GM18951 (cell line): Measurements from ENCODE around the gene GCNT2.

Experiments used
- POLR2A ChIP-seq: IDR thresholded peaks from 4 replicates; pipeline ENCODE4 v1.6.1; 2011; ENCODE audit warnings: mild to moderate bottlenecking; ENCODE audit not compliant: insufficient read length, insufficient read depth; ENCODE audit errors: extremely low read depth
- in situ Hi-C: fragments of 300-500 bp; cut with MboI; formaldehyde crosslinking; loops from one replicate; pipeline ENCODE4 v1.12.0; 2022; ENCODE audit warnings: low sequenced_read_pairs, mixed read lengths, inconsistent platforms; ENCODE audit not compliant: unreplicated experiment

The GCNT2 gene

DNA sequence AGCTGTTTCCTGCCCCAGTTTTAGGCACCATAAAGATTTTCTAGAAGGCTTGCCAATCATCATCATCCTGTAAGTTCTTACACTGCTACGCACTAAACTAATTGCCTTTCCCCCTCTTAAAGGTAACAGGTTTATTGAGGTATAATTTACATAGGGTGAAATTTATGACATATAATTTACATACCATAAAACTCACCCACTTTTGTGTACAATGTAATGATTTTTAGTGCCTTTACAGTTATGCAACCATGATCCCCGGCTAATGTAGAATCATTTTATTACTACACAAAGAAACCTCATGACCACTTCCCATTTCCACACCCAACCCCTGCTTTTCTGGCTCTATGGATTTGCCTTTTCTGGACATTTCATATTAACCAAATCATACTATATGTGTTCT lies 21.1 kb downstream of the GCNT2 start:
- in situ Hi-C loops = no loop called here
- no peak for TF ChIP-seq POLR2A

DNA sequence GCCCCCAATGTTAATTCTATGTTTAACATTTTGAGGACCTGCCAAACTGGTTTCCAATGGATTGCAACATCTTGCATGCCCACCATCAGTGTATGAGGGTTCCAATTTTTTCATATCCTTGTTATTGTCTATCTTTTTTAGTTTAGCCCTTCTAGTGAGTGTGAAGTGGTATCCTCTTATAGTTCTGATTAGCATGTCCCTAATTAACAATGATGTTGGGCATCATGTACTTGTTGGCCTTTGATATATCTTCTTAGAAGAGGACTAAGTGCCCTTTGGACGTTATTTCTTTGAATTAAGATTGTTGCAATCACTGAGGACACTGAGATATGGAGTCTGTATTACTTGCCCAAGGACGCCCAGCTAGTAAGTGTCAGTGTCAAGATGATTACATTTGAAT lies 22.3 kb downstream of the GCNT2 start:
- no peak for TF ChIP-seq POLR2A
- in situ Hi-C loops = no loop called here

DNA sequence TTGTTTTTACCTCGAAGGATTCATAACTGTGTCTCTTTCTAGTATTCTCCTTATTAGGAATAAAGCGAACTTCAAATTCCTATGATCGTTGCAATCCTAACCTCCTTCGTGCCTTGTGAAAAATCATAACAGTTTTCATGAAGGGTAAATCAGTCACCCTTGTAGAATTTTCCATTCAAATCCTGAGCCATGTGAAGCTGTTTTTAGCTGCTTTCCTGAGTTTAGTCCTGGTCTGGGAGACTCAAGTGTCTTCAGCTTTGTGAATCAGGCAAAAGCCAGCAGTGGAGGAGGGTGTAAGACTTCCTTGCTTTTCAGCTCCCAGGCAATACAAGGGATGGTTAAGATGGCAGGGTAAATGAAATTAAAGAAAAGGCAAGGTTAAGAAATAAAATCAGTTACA lies 24.3 kb downstream of the GCNT2 start:
- in situ Hi-C loops = no loop called here
- no peak for TF ChIP-seq POLR2A

DNA sequence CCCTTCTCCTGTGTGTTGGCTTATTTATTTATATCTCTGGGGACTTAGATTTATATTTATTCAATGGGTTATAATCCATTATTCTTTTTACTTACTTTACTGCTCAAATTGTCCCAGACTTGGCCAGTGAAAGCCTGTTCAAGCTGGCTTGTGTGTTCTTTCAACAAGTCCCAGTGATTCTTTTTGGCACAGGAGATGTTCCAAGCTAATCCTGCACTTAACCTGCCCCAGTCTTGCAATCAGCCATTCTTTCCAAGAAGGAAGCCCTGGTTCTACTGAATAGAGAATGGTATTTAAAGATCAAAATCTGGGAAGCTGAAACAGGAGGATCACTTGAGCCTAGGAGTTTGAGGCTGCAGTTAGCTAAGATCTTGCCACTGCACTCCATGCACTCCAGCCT lies 26.7 kb downstream of the GCNT2 start:
- in situ Hi-C loops = no loop called here
- TF ChIP-seq POLR2A = no peak

DNA sequence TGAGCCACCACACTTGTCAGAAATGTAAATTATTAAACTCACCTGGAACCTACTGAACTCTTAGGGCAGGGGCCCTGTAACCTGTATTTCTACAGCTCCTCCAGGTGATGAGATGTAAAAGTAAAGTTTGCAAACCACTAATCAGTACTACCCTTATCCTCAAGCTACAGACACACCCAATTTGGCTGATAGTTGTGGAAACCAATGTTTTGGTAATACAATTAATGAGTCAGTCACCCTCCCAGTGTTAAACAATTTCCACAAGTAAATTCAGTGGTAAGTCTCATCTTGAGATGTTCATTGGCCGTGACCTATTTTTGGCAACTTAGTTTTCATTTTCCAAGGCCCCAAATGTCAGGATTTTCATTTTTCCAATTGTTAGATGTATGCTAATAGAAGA lies 29.6 kb downstream of the GCNT2 start:
- no peak for TF ChIP-seq POLR2A
- in situ Hi-C loops = no loop called here

DNA sequence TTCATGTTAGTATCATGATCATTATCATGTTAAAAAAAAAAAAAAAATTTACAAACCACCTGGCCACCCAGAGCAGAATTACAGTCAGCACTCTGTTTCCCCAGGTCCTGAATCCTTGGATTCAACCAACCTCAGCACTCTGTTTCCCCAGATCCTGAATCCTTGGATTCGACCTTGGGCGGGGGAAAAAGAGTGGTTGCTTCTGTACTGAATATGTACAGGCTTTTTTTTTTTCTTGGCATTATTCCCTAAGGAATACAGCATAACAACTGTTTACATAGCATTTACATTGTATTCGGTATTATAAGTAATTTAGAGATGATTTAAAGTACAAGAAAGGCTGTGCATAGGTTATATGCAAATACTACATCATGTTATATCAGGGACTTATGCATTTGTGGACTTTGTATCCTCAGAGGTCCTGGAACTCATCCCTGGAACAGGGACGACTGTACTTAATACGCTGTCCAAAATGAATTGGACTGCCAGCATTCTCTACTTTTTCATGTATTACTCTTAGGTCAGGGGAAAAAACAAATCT lies 31.2 kb downstream of the GCNT2 start:
- TF ChIP-seq POLR2A = no peak
- in situ Hi-C loops = no loop called here

DNA sequence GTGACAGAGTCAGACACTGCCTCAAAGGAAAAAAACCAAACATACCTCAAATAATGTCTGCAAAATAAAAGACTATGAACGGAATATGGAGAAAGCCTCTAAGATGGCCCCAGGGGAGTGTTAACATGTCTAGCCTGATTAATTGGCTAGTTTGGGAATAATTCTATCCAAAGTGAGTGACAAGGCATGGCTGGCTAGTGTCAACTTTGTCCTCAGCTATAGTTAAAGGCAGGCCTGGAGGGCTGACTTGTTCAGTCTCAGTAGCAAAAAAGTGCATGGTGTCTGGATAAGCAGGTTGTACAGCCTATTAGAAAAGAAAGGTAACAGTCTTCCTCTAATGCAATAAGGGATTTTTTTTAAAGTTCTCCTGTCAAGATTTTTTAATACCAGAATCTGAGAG lies 32.7 kb downstream of the GCNT2 start:
- in situ Hi-C loops = no loop called here
- no peak for TF ChIP-seq POLR2A

DNA sequence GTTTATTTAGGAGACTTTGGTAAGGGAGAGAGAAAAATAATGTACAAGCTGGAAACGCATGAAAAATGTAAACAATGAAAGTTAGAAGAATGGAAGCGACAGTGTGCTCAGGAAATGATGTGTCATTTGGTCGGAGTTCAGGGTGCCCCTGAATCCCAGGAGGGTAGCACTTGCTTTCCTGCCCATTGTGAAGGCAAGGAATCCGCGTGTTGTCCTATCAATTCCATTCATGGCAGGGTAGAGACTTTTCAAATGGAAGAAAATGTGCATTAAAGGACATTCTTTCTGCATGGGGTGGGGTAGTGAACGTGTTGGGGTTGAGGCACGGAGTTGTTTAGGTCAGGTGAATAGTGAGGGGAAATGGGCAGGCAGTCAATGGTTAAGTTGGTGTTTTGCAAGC lies 33.7 kb downstream of the GCNT2 start:
- no peak for TF ChIP-seq POLR2A
- in situ Hi-C loops = no loop called here

DNA sequence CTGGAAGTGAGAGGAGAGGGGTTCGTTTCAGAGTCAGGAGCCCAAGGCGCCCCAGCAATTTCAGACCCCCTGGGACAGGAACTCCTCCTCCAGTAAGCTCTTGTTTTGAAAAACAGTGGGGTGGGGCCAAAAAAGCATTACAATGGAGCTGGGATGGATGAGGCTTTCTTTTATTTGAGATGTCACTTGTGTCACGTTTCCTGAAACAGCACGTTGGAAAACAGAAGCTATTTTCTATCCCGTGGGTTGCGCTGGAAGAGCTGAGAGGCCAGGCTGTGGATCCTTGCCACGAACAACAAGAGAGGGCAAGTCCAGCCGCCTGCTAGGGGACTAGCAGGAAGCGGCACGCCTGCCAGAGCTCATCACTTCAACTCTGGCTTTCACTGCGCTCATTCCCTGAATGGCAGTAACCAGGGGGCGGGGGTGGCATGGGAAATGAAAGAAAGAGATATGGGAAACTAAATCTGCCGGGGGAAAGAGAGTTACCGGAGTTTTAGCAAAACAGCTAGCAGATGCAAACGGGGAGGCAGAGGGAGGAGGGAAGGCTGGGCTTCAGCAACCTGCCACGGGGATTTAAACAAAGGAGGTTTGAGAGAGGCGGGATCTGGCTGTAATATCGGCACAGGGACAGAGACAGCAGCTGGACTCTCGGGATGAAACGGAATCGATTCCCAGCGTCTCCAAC lies 34.6 kb downstream of the GCNT2 start:
- in situ Hi-C loops = no loop called here
- no peak for TF ChIP-seq POLR2A

DNA sequence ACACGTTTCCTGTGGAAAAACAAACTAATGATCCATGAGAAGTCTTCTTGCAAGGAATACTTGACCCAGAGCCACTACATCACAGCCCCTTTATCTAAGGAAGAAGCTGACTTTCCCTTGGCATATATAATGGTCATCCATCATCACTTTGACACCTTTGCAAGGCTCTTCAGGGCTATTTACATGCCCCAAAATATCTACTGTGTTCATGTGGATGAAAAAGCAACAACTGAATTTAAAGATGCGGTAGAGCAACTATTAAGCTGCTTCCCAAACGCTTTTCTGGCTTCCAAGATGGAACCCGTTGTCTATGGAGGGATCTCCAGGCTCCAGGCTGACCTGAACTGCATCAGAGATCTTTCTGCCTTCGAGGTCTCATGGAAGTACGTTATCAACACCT lies 35.4 kb downstream of the GCNT2 start:
- no peak for TF ChIP-seq POLR2A
- in situ Hi-C loops = no loop called here

DNA sequence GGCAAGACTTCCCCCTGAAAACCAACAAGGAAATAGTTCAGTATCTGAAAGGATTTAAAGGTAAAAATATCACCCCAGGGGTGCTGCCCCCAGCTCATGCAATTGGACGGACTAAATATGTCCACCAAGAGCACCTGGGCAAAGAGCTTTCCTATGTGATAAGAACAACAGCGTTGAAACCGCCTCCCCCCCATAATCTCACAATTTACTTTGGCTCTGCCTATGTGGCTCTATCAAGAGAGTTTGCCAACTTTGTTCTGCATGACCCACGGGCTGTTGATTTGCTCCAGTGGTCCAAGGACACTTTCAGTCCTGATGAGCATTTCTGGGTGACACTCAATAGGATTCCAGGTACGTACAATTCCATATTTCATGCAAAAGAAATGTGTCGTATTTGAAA lies 35.8 kb downstream of the GCNT2 start:
- in situ Hi-C loops = no loop called here
- no peak for TF ChIP-seq POLR2A

DNA sequence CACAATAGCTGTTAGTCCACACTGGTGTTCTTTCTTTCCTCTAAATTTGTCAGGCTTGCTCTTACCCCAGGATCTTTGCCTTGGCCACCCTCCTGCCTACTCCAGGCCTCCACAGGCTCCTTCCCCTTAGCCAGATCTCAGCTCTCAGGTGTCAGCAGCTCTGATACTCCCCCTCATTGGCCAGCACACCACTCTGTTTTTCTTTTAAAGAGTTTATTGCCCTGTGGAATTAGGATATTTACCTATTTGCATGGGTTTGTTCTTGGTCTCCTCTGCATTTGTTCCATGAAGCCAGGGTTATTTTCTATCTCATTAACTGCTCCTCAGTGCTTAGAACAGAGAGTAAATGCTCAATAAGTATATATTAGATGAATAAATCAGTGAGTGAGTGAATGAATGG lies 36.8 kb downstream of the GCNT2 start:
- in situ Hi-C loops = no loop called here
- no peak for TF ChIP-seq POLR2A

DNA sequence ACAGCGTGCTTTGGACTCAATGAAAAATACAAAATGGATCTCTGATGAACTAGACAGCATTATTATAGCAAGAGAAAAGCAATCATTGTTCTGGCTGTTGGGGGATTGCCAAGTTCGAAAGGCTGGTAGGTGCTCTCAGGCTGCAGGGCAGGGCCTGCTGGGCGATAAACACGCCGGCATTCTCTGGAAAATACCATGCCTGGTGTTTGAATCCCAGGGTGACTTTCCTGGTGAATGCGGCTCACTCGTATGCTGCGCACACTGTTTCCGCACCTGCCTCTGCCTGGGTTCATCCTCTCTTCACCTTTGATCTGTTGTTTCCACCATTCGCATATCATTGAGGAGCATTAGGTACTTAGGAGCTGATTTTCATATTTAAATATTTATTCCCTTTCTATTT lies 37.4 kb downstream of the GCNT2 start:
- in situ Hi-C loops = no loop called here
- no peak for TF ChIP-seq POLR2A

DNA sequence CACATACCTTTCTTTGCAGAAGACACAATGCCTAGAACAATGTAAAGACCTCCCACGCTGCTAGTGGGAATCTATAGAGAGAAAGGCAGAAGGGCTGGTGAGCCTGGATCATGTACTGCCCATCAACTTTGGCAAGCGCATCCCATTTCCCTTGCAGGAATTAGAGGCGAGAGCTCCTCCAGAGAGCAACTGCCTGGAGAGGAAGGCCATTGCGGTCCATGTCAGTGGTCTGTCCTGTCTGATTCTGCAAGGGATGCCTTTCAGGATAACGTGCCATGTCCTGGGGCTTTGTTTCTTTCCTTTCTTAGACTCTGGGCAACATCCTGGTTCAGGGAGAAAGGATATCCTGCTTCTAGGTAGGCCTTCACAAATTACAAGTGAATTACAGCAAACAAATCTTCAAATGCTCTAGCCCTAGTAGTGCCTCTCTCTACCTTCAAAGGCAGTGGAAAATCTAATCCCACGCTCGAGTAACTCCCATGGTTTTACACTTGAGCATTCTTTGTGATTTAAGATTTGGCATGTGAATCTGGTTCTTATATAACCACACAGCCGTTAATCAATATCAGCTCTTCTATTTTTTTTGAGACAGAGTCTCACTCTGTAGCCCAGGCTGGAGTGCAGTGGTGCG lies 38.5 kb downstream of the GCNT2 start:
- TF ChIP-seq POLR2A = no peak
- in situ Hi-C loops = no loop called here
